ENCODE results near the gene APOL3. TPM values are rescaled to one million over a fixed set of nuclear protein-coding genes. Genes with fewer than 3 reads are reported as not detected.

The APOL3 gene
- total and polyA plus RNA-seq, 2 donors (not counting 3 experiments of a cell fraction or from before 2014, with no cell fraction given), result 17.9 to 36.9 TPM

DNA sequence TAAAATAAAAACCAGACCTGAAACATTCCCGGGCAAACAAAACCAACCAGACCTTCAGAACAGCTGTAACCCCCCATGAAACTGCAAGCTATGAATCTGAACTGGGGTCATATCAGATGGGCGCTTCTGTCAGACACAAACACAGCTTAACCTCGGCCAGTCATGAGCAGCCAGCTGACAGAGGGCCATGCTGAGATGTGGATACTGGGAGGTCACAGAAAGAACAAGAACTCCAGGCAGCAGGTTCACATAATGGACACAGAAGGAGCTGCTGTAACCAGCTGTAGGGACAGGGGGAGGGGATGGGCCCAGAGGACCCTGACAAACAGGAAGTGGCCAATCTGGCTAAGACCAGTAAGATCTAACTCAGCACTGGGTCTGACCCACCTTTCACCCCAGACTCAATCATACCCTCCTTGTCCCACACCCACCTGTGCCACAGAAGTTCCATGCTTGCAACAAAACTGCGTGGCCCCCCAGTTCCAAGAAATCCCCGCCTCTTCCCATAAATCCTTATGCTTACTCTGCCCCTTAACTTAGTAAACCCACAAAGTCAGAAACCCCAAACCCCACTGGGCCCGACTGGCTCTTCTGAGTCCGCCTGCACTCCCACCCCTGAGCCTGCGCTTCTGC, 37.1 kb upstream of the APOL3 start:
- POLR2A ChIA-PET, result no interaction called here
- intact Hi-C loops (cut with micrococcal nuclease), result loop anchor here (1.0 to 5.0 kb wide), 2 partner anchors 26 to 80 kb away; no protein-coding TSS in a partner anchor
- Histone ChIP-seq H3K9me1 (replicated peaks; ENCODE audit: control insufficient read depth, extremely low read depth, insufficient read depth, low read length) (no peaks in the 10 kb centered on the region), H3K79me2 (ENCODE audit: control insufficient read depth, insufficient read depth, low read length) (no peaks in the 10 kb centered on the region), H3K4me2 (ENCODE audit: insufficient read depth, low read length) (no peak overlapping the region), H3K36me3 (ENCODE audit: control insufficient read depth in 2 of 2, extremely low read depth in 1 of 2, insufficient read depth in 2 of 2, low read length in 2 of 2) (no peaks in the 10 kb centered on the region), H4K20me1 (replicated peaks; ENCODE audit: control insufficient read depth, extremely low read depth, insufficient read depth, low read length) (no peaks in the 10 kb centered on the region), H2AFZ (ENCODE audit: low read depth, low read length) (peak overlapping the region; percentile 79), H3K9me3 (replicated peaks; ENCODE audit: control insufficient read depth, insufficient read depth, low read length) (no peaks in the 10 kb centered on the region), H3K9ac (replicated peaks; ENCODE audit: extremely low read depth, insufficient read depth, low read length) (no peak overlapping the region), H3K4me3 (replicated peaks in 1 of 3; ENCODE audit: insufficient read depth in 1 of 3, low read depth in 1 of 3, low read length in 3 of 3) (no peak overlapping the region), H3K4me1 (ENCODE audit: control insufficient read depth, extremely low read depth, insufficient read depth, low read length) (peaks cover 33% of the 10 kb centered on the region), H3K27ac (ENCODE audit: insufficient read depth, low read depth, low read length) (peak overlapping the region; percentile 21), H3K27me3 (ENCODE audit: control insufficient read depth in 2 of 2, insufficient read depth in 2 of 2, low read length in 2 of 2) (no peaks in the 10 kb centered on the region)
- FAIRE-seq (peak; percentile 59), DNase-seq (ENCODE audit: low read depth, low spot score) (no peak)
- BruUV-seq (replicated peaks), result no TSS peak
- dilution Hi-C loops (cut with MboI; ENCODE audit: extremely low pct_ligation_motif_present, low sequenced_read_pairs), result no loop called here
- TF ChIP-seq, protein P1, sequence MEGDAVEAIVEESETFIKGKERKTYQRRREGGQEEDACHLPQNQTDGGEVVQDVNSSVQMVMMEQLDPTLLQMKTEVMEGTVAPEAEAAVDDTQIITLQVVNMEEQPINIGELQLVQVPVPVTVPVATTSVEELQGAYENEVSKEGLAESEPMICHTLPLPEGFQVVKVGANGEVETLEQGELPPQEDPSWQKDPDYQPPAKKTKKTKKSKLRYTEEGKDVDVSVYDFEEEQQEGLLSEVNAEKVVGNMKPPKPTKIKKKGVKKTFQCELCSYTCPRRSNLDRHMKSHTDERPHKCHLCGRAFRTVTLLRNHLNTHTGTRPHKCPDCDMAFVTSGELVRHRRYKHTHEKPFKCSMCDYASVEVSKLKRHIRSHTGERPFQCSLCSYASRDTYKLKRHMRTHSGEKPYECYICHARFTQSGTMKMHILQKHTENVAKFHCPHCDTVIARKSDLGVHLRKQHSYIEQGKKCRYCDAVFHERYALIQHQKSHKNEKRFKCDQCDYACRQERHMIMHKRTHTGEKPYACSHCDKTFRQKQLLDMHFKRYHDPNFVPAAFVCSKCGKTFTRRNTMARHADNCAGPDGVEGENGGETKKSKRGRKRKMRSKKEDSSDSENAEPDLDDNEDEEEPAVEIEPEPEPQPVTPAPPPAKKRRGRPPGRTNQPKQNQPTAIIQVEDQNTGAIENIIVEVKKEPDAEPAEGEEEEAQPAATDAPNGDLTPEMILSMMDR (IDR thresholded peaks at IDR 0.05; ENCODE audit: extremely low read depth in 1 of 2, insufficient read depth in 1 of 2, low read depth in 1 of 2, low read length in 2 of 2), result no peak
- TF ChIP-seq GATA2 (IDR thresholded peaks at IDR 0.05; ENCODE audit: insufficient read depth, insufficient read length, low read depth, low read length), result no peak
- no peak for TF ChIP-seq EZH2 (IDR thresholded peaks at IDR 0.05; ENCODE audit: borderline replicate concordance, low read depth, low read length, severe bottlenecking)
- no peak for TF ChIP-seq POLR2A (IDR thresholded peaks at IDR 0.05; ENCODE audit: low read depth, low read length)
- no peak for TF ChIP-seq MYC (IDR thresholded peaks at IDR 0.05; ENCODE audit: low read depth, low read length)
- no peak for TF ChIP-seq POLR2AphosphoS5 (IDR thresholded peaks at IDR 0.05; ENCODE audit: insufficient read depth, low read depth, low read length)
- TF ChIP-seq MAX (IDR thresholded peaks at IDR 0.05; ENCODE audit: insufficient read depth, insufficient read length), result no peak
- CTCF ChIA-PET, result interaction anchor here (1.1 to 4.5 kb wide), 3 partner anchors 41 to 289 kb away, joined by 3 to 48 read pairs (median 18); partner anchors contain the start of gene APOL2

Data from endothelial cell of umbilical vein (primary cell).